CD4-positive, alpha-beta T cell treated with Interferon alpha-2 for 1 hour (primary cell): Measurements from ENCODE around the gene TPCN2.

Experiments used
- DNase-seq, 2 donors: peaks; one replicate each; pipeline ENCODE4 v3.0.0-alpha.2; 2020 to 2022

Gene TPCN2

GRCh38 chr11:69010964-69011623 lies 37.6 kb upstream of the TPCN2 start:
- peak; percentile 10 to 22 for DNase-seq

- DNase-seq, result no peak
These were observed 37.1 kb upstream of the TPCN2 start for GRCh38 chr11:69011624-69012091.

- no peak for DNase-seq
These were observed 36.4 kb upstream of the TPCN2 start for GRCh38 chr11:69012092-69013008.

- no peak for DNase-seq
These were observed 35.5 kb upstream of the TPCN2 start, which contains the start of gene MRGPRF for GRCh38 chr11:69013009-69013951. Gene MRGPRF, minus strand, starts transcription at chr11:69013246. Its CDS starts 3,345 bp downstream, at chr11:69009901.

- no peak for DNase-seq
These were observed 34.5 kb upstream of the TPCN2 start for GRCh38 chr11:69014084-69014851.

- DNase-seq, result no peak
These were observed 33.7 kb upstream of the TPCN2 start for GRCh38 chr11:69014898-69015549.

GRCh38 chr11:69017951-69018350 lies 30.8 kb upstream of the TPCN2 start:
- DNase-seq, result no peak

GRCh38 chr11:69018924-69019323 lies 29.8 kb upstream of the TPCN2 start:
- DNase-seq, result no peak

- DNase-seq, result no peak
These were observed 26.5 kb upstream of the TPCN2 start for GRCh38 chr11:69022260-69022659.

GRCh38 chr11:69024509-69024908 lies 24.2 kb upstream of the TPCN2 start:
- DNase-seq, result no peak

GRCh38 chr11:69027704-69028372 lies 20.9 kb upstream of the TPCN2 start:
- no peak for DNase-seq

GRCh38 chr11:69030301-69030700 lies 18.4 kb upstream of the TPCN2 start:
- no peak for DNase-seq

GRCh38 chr11:69032833-69033232 lies 15.9 kb upstream of the TPCN2 start:
- DNase-seq, result no peak

GRCh38 chr11:69033431-69033830 lies 15.3 kb upstream of the TPCN2 start:
- no peak for DNase-seq

GRCh38 chr11:69034123-69034867 lies 14.4 kb upstream of the TPCN2 start:
- DNase-seq, result no peak

- no peak for DNase-seq
These were observed 13.4 kb upstream of the TPCN2 start for GRCh38 chr11:69035150-69035945.

- DNase-seq, result no peak
These were observed 12.8 kb upstream of the TPCN2 start for GRCh38 chr11:69035946-69036340.

GRCh38 chr11:69037074-69037473 lies 11.7 kb upstream of the TPCN2 start:
- DNase-seq, result no peak

- no peak for DNase-seq
These were observed 11.2 kb upstream of the TPCN2 start for GRCh38 chr11:69037544-69037943.
